SJSA1 (cell line): ENCODE measurements around the gene PZP. TPM values are rescaled to one million over a fixed set of nuclear protein-coding genes. Genes with fewer than 3 reads are reported as not detected.
"Not testable (repeated sequence)": the region's sequence is repeated elsewhere in the genome, so short reads cannot be mapped to it uniquely, and the experiment has no call there.

Experiments
- DNase-seq, 2 experiments: peaks; one replicate each; pipeline ENCODE4 v3.0.0-alpha.2; 2015 to 2020; ENCODE audit warnings: low spot score in 2 of 2, low read depth in 1 of 2
- H3K27ac ChIP-seq: fragments of 250-450 bp; sonication (Bioruptor Pico); 2 replicates; pipeline ENCODE4 v1.5.1; 2020; ENCODE audit warnings: mild to moderate bottlenecking, moderate library complexity
- H3K27me3 ChIP-seq: fragments of 250-450 bp; sonication (Bioruptor Pico); replicated peaks from 2 replicates; pipeline ENCODE4 v1.5.1; 2020; ENCODE audit warnings: mild to moderate bottlenecking, moderate library complexity
- H3K36me3 ChIP-seq: fragments of 250-450 bp; sonication (Bioruptor Pico); 2 replicates; pipeline ENCODE4 v1.5.1; 2020; ENCODE audit warnings: mild to moderate bottlenecking
- H3K4me1 ChIP-seq: fragments of 250-450 bp; sonication (Bioruptor Pico); replicated peaks from 2 replicates; pipeline ENCODE4 v1.6.1; 2021; ENCODE audit warnings: mild to moderate bottlenecking
- H3K4me3 ChIP-seq: fragments of 250-450 bp; sonication (Bioruptor Pico); 2 replicates; pipeline ENCODE4 v1.5.1; 2020; ENCODE audit warnings: mild to moderate bottlenecking
- H3K9me3 ChIP-seq: fragments of 250-450 bp; sonication (Bioruptor Pico); replicated peaks from 2 replicates; pipeline ENCODE4 v1.5.1; 2020; ENCODE audit warnings: mild to moderate bottlenecking
- total RNA-seq: library from RNA; depleted of rRNA; stranded (reverse); fragments of >200 nt; shearing (Covaris generic); gene quantifications from 2 replicates; pipeline ENCODE4 v1.2.3, GENCODE V29; 2014

PZP gene
- total RNA-seq, 1 experiment from 2014 or later: not detected

DNA sequence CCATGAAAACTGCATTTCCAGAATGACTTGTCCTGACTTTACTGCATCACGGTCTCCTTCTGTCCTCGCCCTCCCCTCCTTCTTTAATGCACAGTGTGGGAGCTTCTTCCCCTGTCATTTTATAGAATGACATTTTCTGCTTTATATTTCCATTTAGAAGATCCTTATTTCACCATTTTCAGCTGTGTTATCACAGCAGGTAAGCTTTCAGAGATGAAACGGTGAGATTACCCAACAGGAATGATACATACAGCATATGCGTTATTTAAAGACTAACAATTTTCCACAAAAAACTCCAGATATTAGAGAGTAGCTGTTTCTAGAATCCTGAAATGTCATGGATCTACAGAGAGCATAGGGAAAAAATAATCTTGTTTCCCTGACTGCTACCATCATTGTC, 27.3 kb upstream of the PZP start:
- Histone ChIP-seq H3K27me3 (peaks cover 18% of the 10 kb centered on the region), H3K36me3 (no peaks in the 10 kb centered on the region), H3K4me1 (no peaks in the 10 kb centered on the region), H3K4me3 (no peak overlapping the region), H3K27ac (no peak overlapping the region), H3K9me3 (no peaks in the 10 kb centered on the region)
- DNase-seq: no peak

DNA sequence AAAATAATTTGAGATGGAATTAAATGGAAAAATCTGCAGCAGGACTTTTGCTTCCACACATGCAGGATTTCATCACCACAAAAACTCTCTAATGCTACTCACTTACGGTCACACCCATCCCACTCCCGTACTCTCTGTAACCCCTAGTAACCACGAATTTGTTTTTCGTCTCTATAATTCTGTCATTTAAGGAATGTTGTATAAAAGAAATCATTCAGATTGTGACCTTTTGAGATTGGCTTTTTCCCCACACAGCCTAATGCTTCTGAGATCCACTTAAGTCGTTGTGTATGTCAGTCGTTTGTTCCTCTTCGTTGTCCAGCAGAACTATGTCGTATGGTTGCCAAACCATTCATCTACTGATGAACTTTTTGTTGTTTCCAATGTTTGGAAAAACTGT, 19.8 kb upstream of the PZP start:
- no peaks in the 10 kb centered on the region for H3K36me3 ChIP-seq
- no peaks in the 10 kb centered on the region for H3K4me1 ChIP-seq
- DNase-seq: no peak
- H3K9me3 ChIP-seq: no peaks in the 10 kb centered on the region
- H3K4me3 ChIP-seq: no peak overlapping the region
- no peak overlapping the region for H3K27ac ChIP-seq
- peaks cover 5% of the 10 kb centered on the region; the same call in 1 of the 2 replicates for H3K27me3 ChIP-seq

GRCh38 chr12:9223830-9224229, 15.6 kb upstream of the PZP start:
- Histone ChIP-seq H3K4me1 (no peaks in the 10 kb centered on the region), H3K9me3 (no peaks in the 10 kb centered on the region), H3K27ac (no peak overlapping the region), H3K36me3 (no peaks in the 10 kb centered on the region), H3K27me3 (no peaks in the 10 kb centered on the region), H3K4me3 (no peak overlapping the region)
- no peak for DNase-seq

GRCh38 chr12:9221483-9221882, 13.3 kb upstream of the PZP start:
- H3K4me1 ChIP-seq: no peaks in the 10 kb centered on the region
- H3K4me3 ChIP-seq: no peak overlapping the region
- no peak overlapping the region for H3K27ac ChIP-seq
- no peaks in the 10 kb centered on the region for H3K27me3 ChIP-seq
- no peaks in the 10 kb centered on the region for H3K9me3 ChIP-seq
- DNase-seq: no peak
- H3K36me3 ChIP-seq: no peaks in the 10 kb centered on the region

DNA sequence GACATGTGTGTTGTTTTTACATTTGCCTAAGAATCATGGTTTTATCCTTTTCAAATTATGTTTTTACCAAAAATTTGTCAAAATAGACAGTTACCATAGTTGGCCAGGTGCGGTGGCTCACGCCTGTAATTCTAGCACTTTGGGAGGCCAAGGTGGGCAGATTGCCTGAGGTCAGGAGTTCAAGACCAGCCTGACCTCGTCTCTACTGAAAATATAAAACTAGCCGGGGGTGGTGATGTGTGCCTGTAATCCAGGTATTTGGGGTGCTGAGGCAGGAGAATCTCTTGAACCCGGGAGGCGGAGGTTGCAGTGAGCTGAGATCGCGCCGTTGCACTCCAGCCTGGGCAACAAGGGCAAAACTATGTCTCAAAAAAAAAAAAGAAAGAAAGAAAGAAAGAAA, 12.8 kb upstream of the PZP start:
- H3K9me3 ChIP-seq, H3K4me1 ChIP-seq, H3K27me3 ChIP-seq, H3K27ac ChIP-seq, DNase-seq, H3K36me3 ChIP-seq, H3K4me3 ChIP-seq: not testable (repeated sequence)

DNA sequence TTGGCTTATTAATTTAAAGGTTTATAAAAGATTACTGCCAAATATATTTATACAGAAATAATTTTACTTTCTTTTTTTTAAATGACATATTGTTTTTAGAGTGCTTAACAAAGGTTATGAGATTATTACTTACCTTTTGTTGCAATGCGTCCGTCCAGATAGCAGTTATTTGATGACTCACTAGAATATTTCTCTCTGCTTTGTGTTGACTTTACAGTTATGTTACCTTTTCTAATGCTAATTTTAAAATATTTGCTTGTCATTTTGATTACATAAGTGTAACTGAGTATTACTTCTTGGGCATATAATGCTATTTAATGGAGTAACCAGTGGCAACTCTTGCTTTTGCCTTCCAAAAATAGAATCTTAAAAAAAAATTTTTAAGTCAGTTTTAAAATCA, 6.3 kb upstream of the PZP start:
- H3K36me3 ChIP-seq: no peaks in the 10 kb centered on the region
- no peak overlapping the region for H3K4me3 ChIP-seq
- H3K4me1 ChIP-seq: no peaks in the 10 kb centered on the region
- no peaks in the 10 kb centered on the region for H3K9me3 ChIP-seq
- H3K27me3 ChIP-seq: no peaks in the 10 kb centered on the region
- no peak for DNase-seq
- no peak overlapping the region for H3K27ac ChIP-seq

GRCh38 chr12:9211687-9212086, 3.5 kb upstream of the PZP start:
- H3K4me3 ChIP-seq: no peak overlapping the region
- no peak overlapping the region for H3K27ac ChIP-seq
- no peak for DNase-seq
- H3K36me3 ChIP-seq: no peaks in the 10 kb centered on the region
- no peaks in the 10 kb centered on the region for H3K9me3 ChIP-seq
- H3K27me3 ChIP-seq: no peaks in the 10 kb centered on the region
- H3K4me1 ChIP-seq: no peaks in the 10 kb centered on the region

- H3K4me1 ChIP-seq: no peaks in the 10 kb centered on the region
- DNase-seq: no peak
- H3K27ac ChIP-seq: no peak overlapping the region
- H3K9me3 ChIP-seq: no peaks in the 10 kb centered on the region
- no peaks in the 10 kb centered on the region for H3K36me3 ChIP-seq
- no peaks in the 10 kb centered on the region for H3K27me3 ChIP-seq
- no peak overlapping the region for H3K4me3 ChIP-seq
These were observed 3.8 kb downstream of the PZP start for GRCh38 chr12:9204380-9204779.

DNA sequence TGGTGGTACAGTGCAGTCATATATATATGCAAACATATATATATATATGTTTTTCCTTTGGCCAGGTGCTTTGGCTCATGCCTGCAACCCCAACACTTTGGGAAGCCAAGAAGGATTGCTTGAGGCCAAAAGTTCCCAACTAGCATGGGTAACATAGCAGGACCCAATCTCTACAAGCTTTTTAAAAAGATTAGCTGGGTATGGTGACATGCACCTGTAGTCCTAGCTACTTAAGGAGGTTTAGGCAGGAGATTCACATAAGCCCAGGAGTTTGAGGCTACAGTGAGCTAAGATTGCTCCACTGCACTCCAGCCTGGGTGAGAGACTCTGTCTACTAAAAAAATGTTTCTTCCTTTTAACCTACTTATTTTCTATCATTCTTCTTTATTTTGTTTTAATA, 10.2 kb downstream of the PZP start:
- no peak for DNase-seq
- no peaks in the 10 kb centered on the region for H3K27me3 ChIP-seq
- no peaks in the 10 kb centered on the region for H3K9me3 ChIP-seq
- no peak overlapping the region for H3K4me3 ChIP-seq
- H3K27ac ChIP-seq: no peak overlapping the region
- H3K36me3 ChIP-seq: no peaks in the 10 kb centered on the region
- H3K4me1 ChIP-seq: no peaks in the 10 kb centered on the region

- Histone ChIP-seq H3K4me3 (no peak overlapping the region), H3K9me3 (no peaks in the 10 kb centered on the region), H3K36me3 (no peaks in the 10 kb centered on the region), H3K27ac (no peak overlapping the region), H3K4me1 (no peaks in the 10 kb centered on the region), H3K27me3 (no peaks in the 10 kb centered on the region)
- DNase-seq: no peak
These were observed 23.9 kb downstream of the PZP start for GRCh38 chr12:9184276-9184675.

DNA sequence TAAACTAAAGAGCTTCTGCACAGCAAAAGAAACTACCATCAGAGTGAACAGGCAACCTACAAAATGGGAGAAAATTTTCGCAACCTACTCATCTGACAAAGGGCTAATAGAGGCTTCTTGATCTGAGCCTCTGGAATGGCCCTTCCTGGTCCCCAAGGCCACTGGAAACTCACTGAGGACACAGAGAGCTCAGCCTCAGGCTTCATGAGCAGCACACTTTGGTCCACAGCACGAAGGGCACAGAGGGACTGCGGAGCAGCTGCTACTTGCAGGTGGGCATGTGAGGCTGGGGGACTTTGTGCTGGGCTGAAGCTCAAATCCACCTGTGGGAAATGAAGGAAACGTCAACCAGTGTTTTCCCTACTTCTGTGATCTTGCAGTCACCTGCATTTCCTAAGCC, 27.4 kb downstream of the PZP start:
- Histone ChIP-seq H3K9me3 (no peaks in the 10 kb centered on the region), H3K27me3 (no peaks in the 10 kb centered on the region), H3K27ac (no peak overlapping the region), H3K4me1 (no peaks in the 10 kb centered on the region), H3K4me3 (no peak overlapping the region), H3K36me3 (no peaks in the 10 kb centered on the region)
- DNase-seq: no peak

- DNase-seq: no peak
- Histone ChIP-seq H3K4me1 (no peaks in the 10 kb centered on the region), H3K36me3 (no peaks in the 10 kb centered on the region), H3K27me3 (no peaks in the 10 kb centered on the region), H3K4me3 (no peak overlapping the region), H3K9me3 (no peaks in the 10 kb centered on the region), H3K27ac (no peak overlapping the region)
These were observed 28.4 kb downstream of the PZP start for GRCh38 chr12:9179781-9180180.

GRCh38 chr12:9169979-9170634, 38.1 kb downstream of the PZP start:
- Histone ChIP-seq H3K27ac (no peak overlapping the region), H3K4me1 (no peaks in the 10 kb centered on the region), H3K27me3 (no peaks in the 10 kb centered on the region), H3K36me3 (no peaks in the 10 kb centered on the region), H3K4me3 (no peak overlapping the region), H3K9me3 (no peaks in the 10 kb centered on the region)
- no peak for DNase-seq

GRCh38 chr12:9167345-9167744, 40.9 kb downstream of the PZP start:
- H3K36me3 ChIP-seq, H3K27ac ChIP-seq, H3K27me3 ChIP-seq, H3K4me3 ChIP-seq, DNase-seq, H3K4me1 ChIP-seq, H3K9me3 ChIP-seq: not testable (repeated sequence)

DNA sequence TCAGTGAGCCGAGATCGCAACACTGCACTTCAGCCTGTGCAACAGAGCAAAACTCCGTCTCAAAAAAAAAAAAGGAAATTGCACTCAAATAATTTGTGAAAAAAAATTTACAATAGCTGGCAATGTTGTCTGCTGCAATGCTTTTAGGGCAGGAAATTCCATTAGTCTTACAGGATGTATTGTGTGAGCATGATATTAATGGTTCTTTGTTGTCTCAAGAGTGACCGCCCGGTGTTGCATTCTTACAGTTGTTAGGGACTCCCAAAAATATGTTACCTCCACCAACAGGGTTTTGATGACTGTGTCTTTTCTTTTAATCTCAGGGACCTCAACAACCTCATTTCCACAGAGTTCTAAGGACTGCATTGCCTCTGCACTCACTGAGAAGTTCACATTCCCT, 44.8 kb downstream of the PZP start:
- Histone ChIP-seq H3K4me1 (no peaks in the 10 kb centered on the region), H3K27me3 (no peaks in the 10 kb centered on the region), H3K4me3 (no peak overlapping the region), H3K9me3 (no peaks in the 10 kb centered on the region), H3K27ac (no peak overlapping the region), H3K36me3 (no peaks in the 10 kb centered on the region)
- DNase-seq: no peak
